Activated CD4-positive, CD25-positive, alpha-beta regulatory T cell treated with anti-CD3 and anti-CD28 coated beads, Interleukin-2, amount 50 U/mL, for 72 hours (primary cell): ENCODE measurements around the gene KATNAL1.
A peak's percentile ranks its signal among the peaks of the same experiment; 100 is the strongest.

ENCODE experiments used
- DNase-seq: peaks from one replicate; pipeline ENCODE4 v3.0.0; 2021

KATNAL1 gene

GRCh38 chr13:30332456-30333143 is 25.2 kb upstream of the KATNAL1 start:
- no peak for DNase-seq

DNA sequence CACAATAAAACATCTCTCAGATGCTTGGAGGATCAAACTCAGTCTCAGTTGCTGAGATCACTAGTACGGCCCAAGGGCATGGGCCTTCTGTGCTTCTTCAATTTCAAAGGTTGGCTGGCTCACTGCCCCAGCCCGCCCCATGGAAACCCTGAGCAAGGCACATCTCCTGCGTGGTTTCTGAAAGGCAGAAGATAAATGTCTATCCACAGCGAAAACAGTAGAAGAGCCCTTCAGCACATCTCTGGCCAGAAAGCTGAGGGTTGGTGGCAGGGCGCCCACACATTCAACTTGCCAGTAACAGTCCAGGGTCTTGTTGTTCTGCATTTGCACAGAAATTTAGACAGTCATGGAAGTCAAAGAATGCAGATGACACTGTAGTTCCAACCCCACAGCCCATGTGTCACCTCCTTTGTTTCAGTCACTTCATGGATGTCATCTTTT is 24.0 kb upstream of the KATNAL1 start:
- no peak for DNase-seq

- no peak for DNase-seq
Measured at GRCh38 chr13:30329009-30329585, 21.7 kb upstream of the KATNAL1 start.

GRCh38 chr13:30325668-30326067 is 18.3 kb upstream of the KATNAL1 start:
- DNase-seq: no peak

DNA sequence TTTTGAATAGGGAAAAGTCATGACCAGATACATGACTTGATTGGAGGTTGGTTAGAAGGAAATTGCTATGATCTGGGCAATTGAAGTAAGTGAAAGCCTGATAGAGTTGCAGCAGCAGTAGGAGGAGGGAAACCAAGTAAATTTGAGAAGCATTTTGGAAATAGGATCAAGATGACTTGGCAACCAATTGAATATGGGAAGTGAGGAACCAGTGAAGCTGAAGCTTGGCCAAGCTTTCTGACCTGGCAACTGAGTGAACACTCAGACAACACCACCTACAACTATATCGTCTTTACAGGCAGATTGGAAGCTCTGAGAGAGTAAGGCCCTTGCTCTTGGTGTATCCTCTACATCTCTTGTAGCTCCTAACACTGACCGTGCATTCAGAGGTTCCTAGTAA is 16.2 kb upstream of the KATNAL1 start:
- no peak for DNase-seq

DNA sequence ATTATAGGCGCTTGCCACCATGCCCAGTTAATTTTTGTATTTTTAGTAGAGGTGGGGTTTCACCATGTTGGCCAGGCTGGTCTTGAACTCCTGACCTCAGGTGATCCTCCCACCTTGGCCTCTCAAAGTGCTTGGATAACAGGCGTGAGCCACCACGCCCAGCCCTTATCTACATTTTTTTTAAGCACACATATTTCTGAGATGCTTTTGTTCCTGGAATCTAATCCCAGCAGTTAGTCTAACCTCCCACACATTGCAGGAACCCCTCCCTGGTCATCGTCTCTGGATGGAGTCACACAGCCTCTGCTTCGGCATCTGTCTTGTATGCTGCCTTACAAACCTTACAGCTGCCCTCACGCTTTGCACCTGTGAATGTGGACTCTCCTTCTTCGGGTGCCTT is 15.1 kb upstream of the KATNAL1 start:
- DNase-seq: no peak

DNA sequence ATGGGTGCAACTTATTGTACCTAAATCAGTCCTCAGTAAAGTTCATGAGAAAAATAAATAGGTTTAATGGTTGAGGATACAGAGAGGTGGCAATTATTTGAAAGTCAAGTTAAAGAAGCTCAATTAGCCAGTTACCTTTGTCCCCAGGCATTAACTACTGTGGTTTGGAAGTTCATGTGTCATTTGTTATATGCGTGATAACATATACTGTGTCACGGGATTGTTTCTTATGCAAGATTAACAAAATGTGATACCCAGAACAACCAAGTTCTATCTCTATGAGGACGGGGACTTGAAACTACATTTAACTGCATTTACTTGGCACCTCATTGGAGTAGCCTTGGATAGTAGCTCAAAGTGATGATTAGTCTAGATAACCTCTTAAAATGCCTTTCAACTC is 13.9 kb upstream of the KATNAL1 start:
- DNase-seq: no peak

GRCh38 chr13:30319655-30320054 is 12.3 kb upstream of the KATNAL1 start:
- DNase-seq: no peak

- no peak for DNase-seq
Measured at GRCh38 chr13:30319130-30319529, 11.8 kb upstream of the KATNAL1 start.

- DNase-seq: no peak
Measured at GRCh38 chr13:30318026-30318425, 10.7 kb upstream of the KATNAL1 start.

DNA sequence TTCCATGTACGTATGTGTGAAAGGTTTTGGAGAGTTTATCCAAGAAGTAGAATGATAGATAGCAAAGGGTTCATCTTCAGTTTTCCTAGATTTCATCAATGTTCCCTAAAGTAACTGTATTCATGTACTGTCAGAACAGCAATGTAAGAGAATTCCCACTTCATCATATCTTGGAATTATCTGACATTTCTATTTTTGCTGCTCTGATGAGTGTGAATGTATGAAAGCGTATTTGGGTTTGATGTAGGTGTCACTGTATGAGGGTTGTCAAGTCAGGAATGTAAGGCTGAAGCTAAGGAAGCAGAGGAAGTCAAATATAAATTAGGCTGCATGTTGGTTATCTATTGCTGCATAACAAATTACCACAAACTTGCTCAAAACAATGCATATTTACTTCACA is 7.2 kb upstream of the KATNAL1 start:
- no peak for DNase-seq

GRCh38 chr13:30314069-30314468 is 6.7 kb upstream of the KATNAL1 start:
- DNase-seq: no peak

DNA sequence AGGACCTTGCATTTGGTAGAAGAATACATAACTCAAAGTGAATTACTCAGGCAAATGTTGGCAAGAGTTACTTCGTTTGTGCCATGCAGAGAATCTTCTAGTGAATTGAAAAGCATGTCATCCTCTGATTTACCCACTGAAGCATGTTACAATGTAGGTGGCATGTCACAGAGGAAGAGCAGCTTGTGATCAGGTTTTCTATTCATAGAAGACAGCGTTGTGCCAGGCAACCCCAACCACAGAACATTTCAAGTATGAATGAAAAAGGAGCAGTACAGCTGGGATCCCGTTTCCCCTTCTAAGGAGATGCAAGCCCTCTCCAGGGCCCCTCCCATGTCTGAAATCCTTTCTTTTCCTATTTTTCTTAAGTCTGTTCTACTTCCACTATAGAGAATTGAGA is 6.0 kb upstream of the KATNAL1 start:
- DNase-seq: no peak

DNA sequence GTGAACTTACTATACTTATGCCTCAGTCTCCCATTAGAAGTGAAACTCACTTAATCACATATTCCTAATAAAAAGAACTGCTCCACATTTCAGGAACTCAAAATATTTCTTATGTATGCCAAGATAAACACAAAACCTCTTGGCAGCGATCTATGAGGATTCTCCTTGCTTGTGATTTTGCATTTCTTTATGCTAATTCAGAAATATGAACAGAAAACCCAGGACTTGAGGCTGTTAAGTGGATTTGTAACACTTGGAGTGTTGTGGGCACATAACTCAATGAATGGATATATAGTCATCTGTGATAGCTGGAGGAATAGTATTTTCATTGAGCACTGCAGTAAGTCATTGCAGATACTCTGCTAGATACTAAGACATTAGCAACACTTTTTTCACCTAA is 5.6 kb upstream of the KATNAL1 start:
- DNase-seq: no peak

DNA sequence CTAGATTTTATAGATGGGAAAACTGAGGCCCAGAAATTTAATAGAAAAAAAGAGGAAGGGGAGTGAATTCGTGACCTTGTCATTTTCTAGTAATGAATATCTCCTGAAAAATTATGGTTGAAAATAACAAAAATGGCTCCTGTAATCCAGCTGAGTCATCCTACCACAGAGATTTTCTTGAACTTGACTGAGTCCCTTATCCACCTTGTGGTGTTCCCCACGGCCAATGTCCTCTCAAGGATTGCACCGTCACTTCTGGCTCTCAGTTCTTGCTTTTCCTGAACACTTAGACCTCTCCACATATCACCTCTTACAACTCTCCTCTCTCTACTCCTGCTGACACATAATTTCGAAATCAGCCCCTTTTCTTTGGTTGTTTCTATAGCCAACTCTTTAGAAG is 1.2 kb upstream of the KATNAL1 start:
- no peak for DNase-seq

GRCh38 chr13:30307971-30308290 is 580 bp upstream of the KATNAL1 start:
- DNase-seq: no peak

DNA sequence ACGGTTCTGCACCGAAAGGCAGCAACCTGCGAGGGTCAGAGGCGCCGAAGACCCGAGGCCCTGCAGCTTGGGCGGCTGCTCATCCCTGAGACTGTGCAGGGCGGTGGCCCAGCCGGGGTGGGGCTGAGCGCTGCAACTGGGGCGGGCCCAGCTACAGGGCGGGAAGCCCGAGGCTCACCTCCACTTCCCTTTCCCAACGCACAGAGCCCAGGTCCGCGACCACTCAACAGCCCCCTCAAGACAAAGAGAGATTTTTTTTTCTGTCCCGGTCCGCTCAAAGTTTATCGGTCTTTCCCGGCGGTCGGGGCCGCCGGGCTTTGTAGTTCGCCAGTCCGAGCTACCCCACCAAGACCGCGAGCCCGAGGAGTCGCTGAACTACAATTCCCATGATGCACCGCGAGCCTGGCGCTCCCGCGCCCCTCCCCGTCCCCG is 573 bp downstream of the KATNAL1 start:
- peak; percentile 92 for DNase-seq

- no peak for DNase-seq
Measured at GRCh38 chr13:30305456-30305970, 1.8 kb downstream of the KATNAL1 start.

DNA sequence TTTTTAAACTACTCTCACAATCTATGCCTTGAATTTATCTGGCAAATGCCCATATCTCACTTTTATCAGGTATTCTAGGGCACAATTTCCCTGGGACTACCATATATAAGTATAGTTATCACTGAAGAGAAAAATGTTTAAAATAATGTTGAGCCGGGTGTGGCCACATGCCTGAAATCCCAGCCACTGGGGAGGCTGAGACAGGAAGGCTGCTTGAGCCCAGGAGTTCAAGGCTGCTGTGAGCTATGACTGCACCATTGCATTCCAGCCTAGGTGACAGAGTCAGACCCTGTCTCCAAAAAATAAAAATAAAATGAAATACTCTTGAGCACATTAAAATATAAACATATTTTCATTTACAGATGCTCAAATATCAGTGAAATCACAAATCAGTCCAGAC is 4.1 kb downstream of the KATNAL1 start:
- no peak for DNase-seq

DNA sequence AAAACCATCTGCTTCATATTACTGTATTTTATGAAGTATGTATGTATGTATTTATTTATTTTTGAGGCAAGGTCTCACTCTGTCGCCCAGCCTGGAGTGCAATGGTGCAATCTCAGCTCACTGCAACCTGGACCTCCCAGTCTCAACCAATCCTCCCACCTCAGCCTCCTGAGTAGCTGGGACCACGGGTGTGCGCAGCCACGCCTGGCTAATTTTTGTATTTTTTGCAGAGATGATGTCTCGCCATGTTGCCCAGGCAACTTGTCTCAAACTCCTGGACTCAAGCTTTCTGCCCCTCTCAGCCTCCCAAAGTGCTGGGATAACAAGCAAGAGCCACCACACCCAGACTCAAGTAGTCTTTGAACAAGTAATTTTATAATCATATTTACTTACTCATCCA is 5.5 kb downstream of the KATNAL1 start:
- no peak for DNase-seq

DNA sequence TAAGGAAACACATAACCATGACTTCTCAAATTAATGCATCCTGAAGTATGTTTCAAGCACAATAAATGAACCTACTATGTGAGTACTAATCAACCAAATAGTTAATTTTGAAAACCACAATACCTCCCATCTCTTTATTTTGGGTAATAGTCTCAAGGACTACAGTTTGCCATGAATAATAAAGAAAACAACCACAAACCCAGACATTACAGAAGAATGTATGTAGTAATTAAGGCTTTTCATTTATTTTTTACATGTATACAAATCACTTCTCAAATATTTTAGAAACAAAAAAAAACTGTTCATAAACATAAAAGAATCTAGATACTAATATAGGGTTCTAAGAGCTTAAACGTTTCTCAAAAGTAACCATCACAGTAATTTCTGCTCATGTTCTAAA is 6.8 kb downstream of the KATNAL1 start:
- no peak for DNase-seq

GRCh38 chr13:30299786-30300185 is 7.6 kb downstream of the KATNAL1 start:
- no peak for DNase-seq

DNA sequence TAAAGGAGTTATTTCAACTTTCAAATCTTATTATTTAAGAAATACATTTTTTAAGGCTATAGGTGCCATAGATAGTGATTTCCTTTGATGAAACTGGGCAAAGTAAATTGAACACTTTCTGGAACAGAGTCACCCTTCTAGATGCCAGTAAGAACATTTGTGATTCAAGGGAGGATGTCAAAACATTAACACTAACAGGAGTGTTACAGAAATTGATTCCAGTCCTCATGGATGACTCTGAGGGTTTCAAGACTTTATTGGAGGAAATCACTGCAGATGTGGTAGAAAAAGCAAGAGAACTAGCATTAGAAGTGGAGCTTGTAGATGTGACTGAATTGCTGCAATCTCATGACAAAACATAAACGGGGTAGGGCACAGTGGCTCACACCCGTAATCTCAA is 12.2 kb downstream of the KATNAL1 start:
- no peak for DNase-seq

DNA sequence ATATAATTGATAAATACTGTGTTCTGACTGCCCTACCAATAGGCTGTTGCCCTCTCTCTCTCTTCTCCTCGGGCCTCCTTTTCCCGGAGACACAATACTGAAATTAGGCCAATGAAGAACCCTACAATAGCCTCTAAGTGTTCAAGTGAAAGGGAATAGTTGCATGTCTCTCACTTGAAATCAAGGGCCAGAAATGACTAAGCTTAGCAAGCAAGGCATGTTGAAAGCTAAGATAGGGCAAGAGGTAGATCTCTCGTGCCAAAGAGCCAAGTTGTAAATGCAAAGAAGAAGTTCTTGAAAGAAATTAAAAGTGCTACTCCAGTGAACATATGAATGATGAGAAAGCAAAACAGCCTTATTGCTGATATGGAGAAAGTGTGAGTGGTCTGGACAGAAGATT is 13.3 kb downstream of the KATNAL1 start:
- DNase-seq: no peak

DNA sequence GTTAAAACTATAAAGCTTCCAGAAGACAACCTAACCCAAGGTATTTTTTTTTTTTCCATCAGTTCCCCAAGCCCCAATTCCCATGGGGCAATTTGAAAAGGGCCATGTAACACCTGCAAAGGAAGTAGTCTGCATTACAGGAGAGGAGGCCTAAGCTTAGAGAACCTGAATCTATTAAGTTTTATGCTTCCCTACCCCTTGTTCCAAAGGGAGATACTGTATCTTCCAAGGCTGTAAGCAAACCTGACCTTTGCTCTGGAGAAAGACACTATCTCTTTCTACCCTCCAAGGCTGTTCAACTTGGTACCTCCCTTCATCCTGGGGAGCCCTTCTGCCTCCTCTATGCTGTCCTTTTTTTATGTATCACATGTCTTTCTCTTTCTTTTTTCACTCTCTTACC is 15.0 kb downstream of the KATNAL1 start:
- no peak for DNase-seq
